GM12878 (cell line): ENCODE results near the gene ICA1. TPM values are rescaled to one million over a fixed set of nuclear protein-coding genes. Genes with fewer than 3 reads are reported as not detected.
A peak's percentile ranks its signal among the peaks of the same experiment; 100 is the strongest.

Experiments
- ATAC-seq: fragments of 200-7000 bp; cut with Tn5 transposase; 3 replicates; pipeline ENCODE4 v1.9.1; 2020; ENCODE audit warnings: mild to moderate bottlenecking, moderate library complexity
- BruUV-seq: library from RNA; stranded (reverse); fragments of 400-500 nt; replicated peaks from 2 replicates; lab custom pipeline; 2021; lab: Mats Ljungman, UMichigan
- CTCF ChIA-PET: fragments of 300-600 bp; sonication (Branson Sonifier 250); formaldehyde crosslinking; extraction: SDS; loops from one replicate; lab custom pipeline; 2021; ENCODE audit warnings: inconsistent platforms; lab: Yijun Ruan, JAX
- POLR2A ChIA-PET: fragments of 350-600 bp; formaldehyde crosslinking; extraction: SDS; loops from one replicate; lab custom pipeline; 2021; ENCODE audit warnings: inconsistent platforms; lab: Charles Lee
- RAD21 ChIA-PET: fragments of 300-600 bp; sonication (Branson Sonifier 250); formaldehyde crosslinking; loops from one replicate; lab custom pipeline; 2023; ENCODE audit warnings: antibody characterized with exemption; ENCODE audit not compliant: unreplicated experiment; lab: Charles Lee
- SMC1A ChIA-PET: fragments of 300-600 bp; sonication (Branson Sonifier 250); formaldehyde crosslinking; loops from one replicate; lab custom pipeline; 2023; ENCODE audit not compliant: unreplicated experiment, uncharacterized antibody; lab: Charles Lee
- DNase-seq: peaks from one replicate; pipeline ENCODE4 v3.0.0-alpha.2; 2011; ENCODE audit warnings: low read depth, low spot score
- FAIRE-seq: peaks from 3 replicates; lab custom pipeline; 2011; peaks lifted over from hg19 to GRCh38; lab: Jason Lieb, UNC
- H2AFZ ChIP-seq: 2 replicates; pipeline ENCODE4 v1.6.0; 2011; ENCODE audit warnings: low read depth, low read length, control low read depth; ENCODE audit not compliant: control insufficient read depth
- H3K27ac ChIP-seq: 2 replicates; pipeline ENCODE4 v1.5.1; 2011; ENCODE audit warnings: control low read depth; ENCODE audit not compliant: control insufficient read depth, insufficient read depth
- H3K27me3 ChIP-seq, 2 experiments: replicated peaks in 1 of 2; 2 replicates each; pipeline versions ENCODE4 v1.6.0 to v1.6.1; 2011; ENCODE audit warnings: low read length in 1 of 2; ENCODE audit not compliant: control insufficient read depth in 2 of 2, insufficient read depth in 2 of 2
- H3K36me3 ChIP-seq, 2 experiments: 2 replicates each; pipeline ENCODE4 v1.5.1; 2011; ENCODE audit warnings: low read length in 1 of 2; ENCODE audit not compliant: control insufficient read depth in 2 of 2, insufficient read depth in 2 of 2
- H3K4me1 ChIP-seq: 2 replicates; pipeline ENCODE4 v1.6.1; 2011; ENCODE audit warnings: mild to moderate bottlenecking, low read length, moderate library complexity, mixed read lengths; ENCODE audit not compliant: control insufficient read depth, insufficient read depth
- H3K4me2 ChIP-seq: 2 replicates; pipeline ENCODE4 v1.6.0; 2011; ENCODE audit warnings: control low read depth; ENCODE audit not compliant: control insufficient read depth, insufficient read depth
- H3K4me3 ChIP-seq: fragments of 200-600 bp; sonication (generic); 2 replicates; pipeline ENCODE4 v1.5.1; 2016
- H3K79me2 ChIP-seq: 2 replicates; pipeline ENCODE4 v1.6.0; 2011; ENCODE audit warnings: low read length; ENCODE audit not compliant: control insufficient read depth, insufficient read depth
- H3K9ac ChIP-seq: 2 replicates; pipeline ENCODE4 v1.8.0; 2011; ENCODE audit warnings: low read length, control low read depth, mixed read lengths; ENCODE audit not compliant: control insufficient read depth, insufficient read depth
- H3K9me3 ChIP-seq: replicated peaks from 3 replicates; pipeline ENCODE4 v1.5.1; 2011; ENCODE audit warnings: mild to moderate bottlenecking, low read length; ENCODE audit not compliant: control insufficient read depth, insufficient read depth
- H4K20me1 ChIP-seq: 2 replicates; pipeline ENCODE4 v1.6.0; 2011; ENCODE audit not compliant: control insufficient read depth, insufficient read depth
- RAD21 ChIP-seq: IDR thresholded peaks from 2 replicates; pipeline ENCODE4 v1.6.1; 2011; ENCODE audit warnings: mild to moderate bottlenecking, low read depth, low read length, moderate library complexity; ENCODE audit not compliant: insufficient read depth
- WGBS: methylation state at CpG from one replicate; pipeline ENCODE4 v1.1.6; 2016; ENCODE audit warnings: low lambda C conversion rate; ENCODE audit not compliant: insufficient replicate concordance, insufficient coverage; ENCODE audit errors: missing lambda C conversion rate; 5-methylcytosine and 5-hydroxymethylcytosine counted together
- in situ Hi-C: fragments of 300-500 bp; cut with MboI; formaldehyde crosslinking; loops from 9 replicates; pipeline ENCODE4 v1.14.3; 2018; ENCODE audit warnings: mixed read lengths
- intact Hi-C: fragments of 100-400 bp; cut with micrococcal nuclease; formaldehyde crosslinking; loops from one replicate; pipeline ENCODE4 v1.14.2; 2022; ENCODE audit not compliant: unreplicated experiment
- polyA plus RNA-seq, 11 experiments: library from polyadenylated mRNA; depleted of rRNA in 4 of 11; unstranded in 6 of 11; stranded (reverse) in 5 of 11; fragments of >200 nt; fragmentation: Nextera tagmentation in 4 of 11; fragmentation: Illumina TruSeq in 1 of 11; extraction: Ambion mirVana in 4 of 11; extraction: Trizol in 1 of 11; gene quantifications; 1 replicate in 1 of 11; 2 replicates in 10 of 11; pipeline versions ENCODE4 v1.2.1 to v1.2.3, GENCODE V29; 2011 to 2016; ENCODE audit warnings: inconsistent platforms in 2 of 11, missing spikeins in 2 of 11, low read depth in 1 of 11
- total RNA-seq, 4 experiments: library from RNA; depleted of rRNA in 3 of 4; stranded (reverse); fragments of >200 nt in 3 of 4; fragmentation: Illumina TruSeq in 1 of 4; extraction: Trizol in 1 of 4; gene quantifications; 2 replicates each; pipeline versions ENCODE4 v1.2.1 to v1.2.3, GENCODE V29; 2013 to 2021
- TF ChIP-seq, protein P1 (sequence below), 3 experiments: IDR thresholded peaks in 2 of 3; conservative IDR thresholded peaks in 1 of 3; 2 replicates each; pipeline ENCODE4 v1.5.1; 2011; ENCODE audit warnings: low read depth in 3 of 3, low read length in 3 of 3, mild to moderate bottlenecking in 3 of 3, control low read depth in 2 of 3, moderate library complexity in 2 of 3, inconsistent platforms in 1 of 3, mixed read lengths in 1 of 3; ENCODE audit not compliant: control insufficient read depth in 2 of 3, insufficient read depth in 1 of 3; ENCODE audit errors: extremely low read depth in 1 of 3
- TF ChIP-seq, protein P2 (sequence below): IDR thresholded peaks from 2 replicates; pipeline ENCODE4 v1.6.1; 2011; ENCODE audit warnings: low read depth, low read length, improper control_type of control experiment, borderline replicate concordance
- TF ChIP-seq, protein P3 (sequence below): IDR thresholded peaks from 2 replicates; pipeline ENCODE4 v1.6.1; 2011; ENCODE audit warnings: borderline replicate concordance, low read depth, mild to moderate bottlenecking, moderate library complexity, low read length; ENCODE audit not compliant: insufficient read depth, poor library complexity, severe bottlenecking
- TF ChIP-seq, protein P4 (sequence below): fragments of 450-650 bp; formaldehyde crosslinking; IDR thresholded peaks from 2 replicates; pipeline ENCODE4 v1.4.0; 2020; ENCODE audit warnings: mild to moderate bottlenecking, moderate library complexity
- TF ChIP-seq, protein P5 (sequence below): IDR thresholded peaks from 2 replicates; pipeline ENCODE4 v1.6.1; 2011; ENCODE audit warnings: mild to moderate bottlenecking, low read depth, low read length, moderate library complexity; ENCODE audit not compliant: insufficient replicate concordance

Gene ICA1
- total and polyA plus RNA-seq, 10 of the 15 experiments (the other 5 are each of a cell fraction or from before 2014, with no cell fraction given) = 1.3 to 35.1 (median 3.3) TPM

DNA sequence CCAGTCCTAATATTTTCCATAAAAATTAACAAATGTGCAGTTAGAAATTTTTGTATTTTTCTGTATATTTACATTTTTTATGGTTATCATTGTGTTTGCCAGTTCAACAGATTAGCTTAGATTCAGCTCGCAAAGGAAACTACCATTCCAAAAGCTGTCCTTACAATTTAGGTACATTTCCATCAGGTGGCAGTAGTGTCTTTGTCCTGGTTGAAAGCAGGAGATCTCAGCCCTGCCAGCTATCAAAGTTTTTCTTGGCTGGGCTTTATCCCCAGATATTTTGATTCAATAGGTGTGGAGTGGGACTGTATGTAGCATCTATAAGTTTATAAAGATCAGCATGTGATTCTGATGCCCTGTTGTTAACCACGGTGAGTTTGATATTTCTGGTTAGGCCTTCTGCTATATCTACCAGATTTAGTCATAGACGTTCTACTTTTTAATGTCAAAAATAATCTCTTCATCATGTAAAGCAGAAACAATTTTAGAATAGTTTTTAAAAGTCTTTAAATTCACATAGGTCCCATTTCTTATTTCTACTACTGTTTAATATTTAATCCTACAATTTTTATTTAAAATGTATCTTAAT lies 15.5 kb upstream of the ICA1 start:
- ChIA-PET RAD21 (interaction anchor here (0.7 to 1.0 kb wide), 2 partner anchors 18 to 86 kb away, joined by 3 to 8 read pairs; no protein-coding TSS in a partner anchor), SMC1A (interaction anchor here (0.9 to 1.8 kb wide), 2 partner anchors 9 to 18 kb away, joined by 3 to 9 read pairs; no protein-coding TSS in a partner anchor), POLR2A (no interaction called here), CTCF (interaction anchor here (1.1 to 2.0 kb wide), 3 partner anchors 13 to 18 kb away, joined by 4 to 9 read pairs (median 4); no protein-coding TSS in a partner anchor)
- no peak for DNase-seq
- Histone ChIP-seq H4K20me1 (no peaks in the 10 kb centered on the region), H3K4me2 (no peak overlapping the region), H3K9me3 (no peaks in the 10 kb centered on the region), H3K4me3 (no peak overlapping the region), H2AFZ (no peak overlapping the region), H3K36me3 (no peaks in the 10 kb centered on the region), H3K27ac (no peak overlapping the region), H3K27me3 (peaks cover 0 to 1% of the 10 kb centered on the region in 2 experiments; a peak in 2 of 4 replicates), H3K4me1 (no peaks in the 10 kb centered on the region), H3K9ac (no peak overlapping the region), H3K79me2 (no peaks in the 10 kb centered on the region)
- peak; percentile 55 for ATAC-seq
- no TSS peak for BruUV-seq
- FAIRE-seq = no peak
- 49% methylated on average over 3 of the region's 3 CpGs for WGBS
- in situ Hi-C loops = no loop called here
- TF ChIP-seq, protein P1, sequence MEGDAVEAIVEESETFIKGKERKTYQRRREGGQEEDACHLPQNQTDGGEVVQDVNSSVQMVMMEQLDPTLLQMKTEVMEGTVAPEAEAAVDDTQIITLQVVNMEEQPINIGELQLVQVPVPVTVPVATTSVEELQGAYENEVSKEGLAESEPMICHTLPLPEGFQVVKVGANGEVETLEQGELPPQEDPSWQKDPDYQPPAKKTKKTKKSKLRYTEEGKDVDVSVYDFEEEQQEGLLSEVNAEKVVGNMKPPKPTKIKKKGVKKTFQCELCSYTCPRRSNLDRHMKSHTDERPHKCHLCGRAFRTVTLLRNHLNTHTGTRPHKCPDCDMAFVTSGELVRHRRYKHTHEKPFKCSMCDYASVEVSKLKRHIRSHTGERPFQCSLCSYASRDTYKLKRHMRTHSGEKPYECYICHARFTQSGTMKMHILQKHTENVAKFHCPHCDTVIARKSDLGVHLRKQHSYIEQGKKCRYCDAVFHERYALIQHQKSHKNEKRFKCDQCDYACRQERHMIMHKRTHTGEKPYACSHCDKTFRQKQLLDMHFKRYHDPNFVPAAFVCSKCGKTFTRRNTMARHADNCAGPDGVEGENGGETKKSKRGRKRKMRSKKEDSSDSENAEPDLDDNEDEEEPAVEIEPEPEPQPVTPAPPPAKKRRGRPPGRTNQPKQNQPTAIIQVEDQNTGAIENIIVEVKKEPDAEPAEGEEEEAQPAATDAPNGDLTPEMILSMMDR (IDR thresholded peaks at IDR 0.05 in 2 of 3, conservative IDR thresholded peaks at IDR 0.05 in 1 of 3; ENCODE audit: control insufficient read depth in 2 of 3, extremely low read depth in 1 of 3, insufficient read depth in 1 of 3, low read depth in 3 of 3, low read length in 3 of 3) = peak; percentile 11 to 30 (median 24); a peak in 4 of 6 replicates
- TF ChIP-seq, protein P2, sequence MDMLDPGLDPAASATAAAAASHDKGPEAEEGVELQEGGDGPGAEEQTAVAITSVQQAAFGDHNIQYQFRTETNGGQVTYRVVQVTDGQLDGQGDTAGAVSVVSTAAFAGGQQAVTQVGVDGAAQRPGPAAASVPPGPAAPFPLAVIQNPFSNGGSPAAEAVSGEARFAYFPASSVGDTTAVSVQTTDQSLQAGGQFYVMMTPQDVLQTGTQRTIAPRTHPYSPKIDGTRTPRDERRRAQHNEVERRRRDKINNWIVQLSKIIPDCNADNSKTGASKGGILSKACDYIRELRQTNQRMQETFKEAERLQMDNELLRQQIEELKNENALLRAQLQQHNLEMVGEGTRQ = no peak
- TF ChIP-seq, protein P3, sequence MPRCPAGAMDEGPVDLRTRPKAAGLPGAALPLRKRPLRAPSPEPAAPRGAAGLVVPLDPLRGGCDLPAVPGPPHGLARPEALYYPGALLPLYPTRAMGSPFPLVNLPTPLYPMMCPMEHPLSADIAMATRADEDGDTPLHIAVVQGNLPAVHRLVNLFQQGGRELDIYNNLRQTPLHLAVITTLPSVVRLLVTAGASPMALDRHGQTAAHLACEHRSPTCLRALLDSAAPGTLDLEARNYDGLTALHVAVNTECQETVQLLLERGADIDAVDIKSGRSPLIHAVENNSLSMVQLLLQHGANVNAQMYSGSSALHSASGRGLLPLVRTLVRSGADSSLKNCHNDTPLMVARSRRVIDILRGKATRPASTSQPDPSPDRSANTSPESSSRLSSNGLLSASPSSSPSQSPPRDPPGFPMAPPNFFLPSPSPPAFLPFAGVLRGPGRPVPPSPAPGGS = no peak
- TF ChIP-seq RAD21 = peak; percentile 43
- TF ChIP-seq, protein P4, sequence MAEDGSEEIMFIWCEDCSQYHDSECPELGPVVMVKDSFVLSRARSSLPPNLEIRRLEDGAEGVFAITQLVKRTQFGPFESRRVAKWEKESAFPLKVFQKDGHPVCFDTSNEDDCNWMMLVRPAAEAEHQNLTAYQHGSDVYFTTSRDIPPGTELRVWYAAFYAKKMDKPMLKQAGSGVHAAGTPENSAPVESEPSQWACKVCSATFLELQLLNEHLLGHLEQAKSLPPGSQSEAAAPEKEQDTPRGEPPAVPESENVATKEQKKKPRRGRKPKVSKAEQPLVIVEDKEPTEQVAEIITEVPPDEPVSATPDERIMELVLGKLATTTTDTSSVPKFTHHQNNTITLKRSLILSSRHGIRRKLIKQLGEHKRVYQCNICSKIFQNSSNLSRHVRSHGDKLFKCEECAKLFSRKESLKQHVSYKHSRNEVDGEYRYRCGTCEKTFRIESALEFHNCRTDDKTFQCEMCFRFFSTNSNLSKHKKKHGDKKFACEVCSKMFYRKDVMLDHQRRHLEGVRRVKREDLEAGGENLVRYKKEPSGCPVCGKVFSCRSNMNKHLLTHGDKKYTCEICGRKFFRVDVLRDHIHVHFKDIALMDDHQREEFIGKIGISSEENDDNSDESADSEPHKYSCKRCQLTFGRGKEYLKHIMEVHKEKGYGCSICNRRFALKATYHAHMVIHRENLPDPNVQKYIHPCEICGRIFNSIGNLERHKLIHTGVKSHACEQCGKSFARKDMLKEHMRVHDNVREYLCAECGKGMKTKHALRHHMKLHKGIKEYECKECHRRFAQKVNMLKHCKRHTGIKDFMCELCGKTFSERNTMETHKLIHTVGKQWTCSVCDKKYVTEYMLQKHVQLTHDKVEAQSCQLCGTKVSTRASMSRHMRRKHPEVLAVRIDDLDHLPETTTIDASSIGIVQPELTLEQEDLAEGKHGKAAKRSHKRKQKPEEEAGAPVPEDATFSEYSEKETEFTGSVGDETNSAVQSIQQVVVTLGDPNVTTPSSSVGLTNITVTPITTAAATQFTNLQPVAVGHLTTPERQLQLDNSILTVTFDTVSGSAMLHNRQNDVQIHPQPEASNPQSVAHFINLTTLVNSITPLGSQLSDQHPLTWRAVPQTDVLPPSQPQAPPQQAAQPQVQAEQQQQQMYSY (CRISPR knock-in tag) = no peak
- TF ChIP-seq, protein P5, sequence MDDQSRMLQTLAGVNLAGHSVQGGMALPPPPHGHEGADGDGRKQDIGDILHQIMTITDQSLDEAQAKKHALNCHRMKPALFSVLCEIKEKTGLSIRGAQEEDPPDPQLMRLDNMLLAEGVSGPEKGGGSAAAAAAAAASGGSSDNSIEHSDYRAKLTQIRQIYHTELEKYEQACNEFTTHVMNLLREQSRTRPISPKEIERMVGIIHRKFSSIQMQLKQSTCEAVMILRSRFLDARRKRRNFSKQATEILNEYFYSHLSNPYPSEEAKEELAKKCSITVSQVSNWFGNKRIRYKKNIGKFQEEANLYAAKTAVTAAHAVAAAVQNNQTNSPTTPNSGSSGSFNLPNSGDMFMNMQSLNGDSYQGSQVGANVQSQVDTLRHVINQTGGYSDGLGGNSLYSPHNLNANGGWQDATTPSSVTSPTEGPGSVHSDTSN = no peak
- intact Hi-C loops = loop anchor here (1.0 kb wide), 1 partner anchor 88 kb away; no protein-coding TSS in a partner anchor
